Urinary bladder (tissue), 4 donors: Measurements from ENCODE around the gene SRP72. TPM values are rescaled to one million over a fixed set of nuclear protein-coding genes. Genes with fewer than 3 reads are reported as not detected.
"Not testable (repeated sequence)": the region's sequence is repeated elsewhere in the genome, so short reads cannot be mapped to it uniquely, and the experiment has no call there.

Source experiments
- DNase-seq: peaks from one replicate; pipeline ENCODE4 v3.0.0-alpha.2; 2015; ENCODE audit errors: extremely low spot score
- H3K27ac ChIP-seq: one replicate; pipeline ENCODE4 v1.5.1; 2013; ENCODE audit warnings: low read depth, mild to moderate bottlenecking, moderate library complexity
- H3K36me3 ChIP-seq: one replicate; pipeline ENCODE4 v1.6.1; 2013; ENCODE audit warnings: mild to moderate bottlenecking, moderate library complexity; ENCODE audit not compliant: insufficient read depth
- H3K4me1 ChIP-seq: one replicate; pipeline ENCODE4 v1.6.1; 2013; ENCODE audit warnings: mild to moderate bottlenecking, moderate library complexity; ENCODE audit not compliant: insufficient read depth
- H3K4me3 ChIP-seq: one replicate; pipeline ENCODE4 v1.5.1; 2013; ENCODE audit warnings: low read depth, low read length
- WGBS: extraction: QIAGEN DNeasy Blood & Tissue Kit; methylation state at CpG from one replicate; pipeline ENCODE4 v1.1.7; 2013; 5-methylcytosine and 5-hydroxymethylcytosine counted together
- polyA plus RNA-seq: library from polyadenylated mRNA; stranded (reverse); fragments of 200-250 nt; gene quantifications from one replicate; pipeline ENCODE4 v1.2.3, GENCODE V29; 2013
- total RNA-seq: library from RNA; depleted of rRNA; stranded (reverse); fragments of >200 nt; gene quantifications from one replicate; pipeline ENCODE4 v1.2.3, GENCODE V29; 2014
- donor health status: healthy with polysubstance abuse.
- donor health status: healthy.

The SRP72 gene
- total and polyA plus RNA-seq, 2 donors, result 47.6 to 70.4 TPM

DNA sequence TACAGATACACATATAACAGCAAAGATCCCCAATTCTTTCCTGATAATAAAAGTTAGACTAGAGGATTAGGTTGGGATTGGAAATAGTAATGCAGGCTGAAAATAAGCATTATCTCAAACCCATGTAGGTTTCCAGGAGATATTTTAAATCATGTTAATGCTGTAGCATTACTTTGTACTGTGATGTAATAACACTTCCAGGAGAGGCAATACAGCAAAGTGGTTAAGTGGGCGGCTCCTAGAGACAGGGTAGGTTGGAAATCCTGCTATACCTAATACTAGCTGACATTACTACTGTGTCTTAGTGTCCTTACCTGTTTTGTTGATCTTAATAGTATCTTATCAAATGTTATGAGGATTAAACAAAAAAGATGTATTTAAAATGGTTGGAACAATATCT is 21.7 kb upstream of the SRP72 start:
- Histone ChIP-seq H3K4me3 (no peak overlapping the region), H3K27ac (no peak overlapping the region), H3K36me3 (no peaks in the 10 kb centered on the region), H3K4me1 (no peaks in the 10 kb centered on the region)
- 96% methylated on average over 1 of the region's 1 CpG for WGBS
- no peak for DNase-seq

GRCh38 chr4:56448301-56448700 is 19.1 kb upstream of the SRP72 start:
- H3K4me1 ChIP-seq, result no peaks in the 10 kb centered on the region
- H3K27ac ChIP-seq, result no peak overlapping the region
- no peak for DNase-seq
- H3K4me3 ChIP-seq, result no peak overlapping the region
- peaks cover 4% of the 10 kb centered on the region for H3K36me3 ChIP-seq

DNA sequence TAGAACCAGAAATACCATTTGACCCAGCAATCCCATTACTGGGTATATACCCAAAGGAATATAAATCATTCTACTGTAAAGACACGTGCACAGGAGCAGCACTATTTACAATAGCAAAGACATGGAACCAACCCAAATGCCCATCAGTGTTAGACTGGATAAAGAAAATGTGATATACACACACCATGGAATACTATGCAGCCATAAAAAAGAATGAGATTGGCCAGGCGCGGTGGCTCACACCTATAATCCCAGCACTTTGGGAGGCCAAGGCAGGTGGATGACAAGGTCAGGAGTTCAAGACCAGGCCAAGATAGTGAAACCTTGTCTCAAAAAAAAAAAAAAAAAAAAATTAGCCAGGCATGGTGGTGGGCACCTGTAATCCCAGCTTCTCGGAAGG is 17.9 kb upstream of the SRP72 start:
- H3K36me3 ChIP-seq, result not testable (repeated sequence)

GRCh38 chr4:56450342-56450741 is 17.1 kb upstream of the SRP72 start:
- H3K27ac ChIP-seq, result no peak overlapping the region
- no peak overlapping the region for H3K4me3 ChIP-seq
- H3K36me3 ChIP-seq, result peaks cover 4% of the 10 kb centered on the region
- WGBS, result 99% methylated on average over 1 of the region's 1 CpG
- H3K4me1 ChIP-seq, result no peaks in the 10 kb centered on the region
- no peak for DNase-seq

More for the DNA sequence above, 17.9 kb upstream of the SRP72 start:
- not testable (repeated sequence) for DNase-seq, H3K27ac ChIP-seq, H3K4me3 ChIP-seq, H3K4me1 ChIP-seq
- WGBS, result 98% methylated on average over 4 of the region's 4 CpGs

GRCh38 chr4:56460085-56460484 is 7.3 kb upstream of the SRP72 start:
- Histone ChIP-seq H3K4me1 (peaks cover 2% of the 10 kb centered on the region), H3K36me3 (peaks cover 2% of the 10 kb centered on the region), H3K4me3 (no peak overlapping the region), H3K27ac (no peak overlapping the region)
- WGBS, result 83% methylated on average over 3 of the region's 3 CpGs
- no peak for DNase-seq

DNA sequence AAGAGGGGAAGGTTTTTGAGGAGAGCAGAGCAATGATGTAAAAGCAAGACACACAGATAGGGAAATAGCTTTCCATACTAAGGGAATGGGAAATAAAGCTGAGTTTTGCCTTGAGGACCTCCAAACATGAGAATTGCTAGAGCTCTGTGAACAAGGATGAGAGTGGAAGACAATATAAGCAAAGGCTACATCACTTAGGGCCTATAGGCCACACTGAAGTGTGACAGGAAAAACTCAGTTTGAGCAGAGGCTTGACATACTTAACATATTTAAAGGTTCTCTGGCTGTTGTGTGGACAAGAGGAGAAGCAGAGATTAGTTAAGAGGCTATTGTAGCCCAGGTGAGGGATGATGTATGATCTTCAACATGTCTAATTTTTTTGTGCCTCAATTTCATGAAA is 5.3 kb upstream of the SRP72 start:
- Histone ChIP-seq H3K4me1 (peaks cover 4% of the 10 kb centered on the region), H3K4me3 (no peak overlapping the region), H3K36me3 (peaks cover 2% of the 10 kb centered on the region), H3K27ac (no peak overlapping the region)
- DNase-seq, result no peak

- Histone ChIP-seq H3K27ac (no peak overlapping the region), H3K4me3 (no peak overlapping the region), H3K36me3 (peaks cover 2% of the 10 kb centered on the region), H3K4me1 (peaks cover 4% of the 10 kb centered on the region)
- WGBS, result 86% methylated on average over 5 of the region's 5 CpGs
- DNase-seq, result no peak
Measured at GRCh38 chr4:56463711-56464110, 3.7 kb upstream of the SRP72 start.

DNA sequence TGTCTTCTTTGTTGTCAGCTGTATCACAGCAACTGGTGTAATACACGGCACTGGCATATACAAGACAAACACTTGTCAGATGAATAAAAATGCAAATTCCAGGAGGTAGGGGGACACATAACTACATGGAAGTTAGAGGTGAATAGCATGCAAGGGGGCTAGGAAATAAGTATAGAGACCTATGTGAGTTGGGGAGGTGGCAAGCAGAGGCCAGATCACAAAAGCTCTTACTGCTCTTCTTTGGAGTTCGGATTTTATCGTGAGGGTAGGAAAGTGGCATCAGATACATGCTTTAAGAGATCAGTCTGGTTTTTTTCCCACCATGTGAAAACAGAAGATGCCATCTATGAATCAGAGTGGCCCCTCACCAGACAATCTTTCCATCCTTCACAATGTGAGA is 2.8 kb upstream of the SRP72 start:
- peaks cover 2% of the 10 kb centered on the region for H3K36me3 ChIP-seq
- H3K27ac ChIP-seq, result no peak overlapping the region
- no peak for DNase-seq
- H3K4me3 ChIP-seq, result no peak overlapping the region
- WGBS, result 70% methylated on average over 3 of the region's 3 CpGs
- H3K4me1 ChIP-seq, result peaks cover 4% of the 10 kb centered on the region

GRCh38 chr4:56465599-56466295 is 1.7 kb upstream of the SRP72 start:
- DNase-seq, result no peak
- Histone ChIP-seq H3K27ac (no peak overlapping the region), H3K4me1 (peaks cover 4% of the 10 kb centered on the region), H3K36me3 (peaks cover 2% of the 10 kb centered on the region), H3K4me3 (peak overlapping the region; percentile 92)
- 59% methylated on average over 10 of the region's 10 CpGs for WGBS

- not testable (repeated sequence) for H3K4me1 ChIP-seq, H3K36me3 ChIP-seq, H3K27ac ChIP-seq, DNase-seq
- WGBS, result 14% methylated on average over 8 of the region's 8 CpGs
- peak overlapping the region; percentile 92 for H3K4me3 ChIP-seq
Measured at GRCh38 chr4:56466296-56466761, 1.1 kb upstream of the SRP72 start.

- no peak for DNase-seq
- Histone ChIP-seq H3K4me1 (peaks cover 4% of the 10 kb centered on the region), H3K4me3 (peak overlapping the region; percentile 92), H3K36me3 (peaks cover 6% of the 10 kb centered on the region), H3K27ac (peak overlapping the region; percentile 73)
- under 1% methylated on average over 8 of the region's 8 CpGs for WGBS
Measured at GRCh38 chr4:56466910-56467283, 520 bp upstream of the SRP72 start.

GRCh38 chr4:56468097-56468422 is 643 bp downstream of the SRP72 start:
- Histone ChIP-seq H3K36me3 (peaks cover 6% of the 10 kb centered on the region), H3K27ac (no peak overlapping the region), H3K4me1 (peaks cover 4% of the 10 kb centered on the region), H3K4me3 (peak overlapping the region; percentile 92)
- DNase-seq, result no peak
- whole genome bisulfite sequencing, result 1% methylated on average over 10 of the region's 10 CpGs

- 75% methylated on average over 6 of the region's 6 CpGs for WGBS
- Histone ChIP-seq H3K4me3 (no peak overlapping the region), H3K27ac (no peak overlapping the region), H3K4me1 (peaks cover 3% of the 10 kb centered on the region), H3K36me3 (peaks cover 8% of the 10 kb centered on the region)
- DNase-seq, result no peak
Measured at GRCh38 chr4:56469489-56470210, 2.2 kb downstream of the SRP72 start.

- 93% methylated on average over 2 of the region's 2 CpGs for WGBS
- Histone ChIP-seq H3K4me1 (no peaks in the 10 kb centered on the region), H3K36me3 (peaks cover 5% of the 10 kb centered on the region), H3K27ac (no peak overlapping the region), H3K4me3 (no peak overlapping the region)
- DNase-seq, result no peak
Measured at GRCh38 chr4:56475917-56476316, 8.5 kb downstream of the SRP72 start.
